ENCODE data around the gene HLA-A.
"Not testable (repeated sequence)": the region's sequence is repeated elsewhere in the genome, so short reads cannot be mapped to it uniquely, and the experiment has no call there.

HLA-A gene

DNA sequence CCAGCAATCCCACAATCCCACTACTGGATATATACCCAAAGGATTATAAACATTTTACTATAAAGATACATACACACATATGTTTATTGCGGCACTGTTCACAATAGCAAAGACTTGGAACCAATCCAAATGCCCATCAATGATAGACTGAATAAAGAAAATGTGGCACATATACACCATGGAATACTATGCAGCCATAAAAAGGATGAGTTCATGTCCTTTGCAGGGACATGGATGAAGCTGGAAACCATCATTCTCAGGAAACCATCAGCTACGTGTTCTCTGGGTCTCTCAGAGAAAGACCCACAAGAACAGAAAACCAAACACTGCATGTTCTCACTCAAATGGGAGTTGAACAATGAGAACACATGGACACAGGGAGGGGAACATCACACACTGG, 21.4 kb downstream of the HLA-A start:
- DNase-seq, result not testable (repeated sequence)

GRCh38 chr6:29964518-29964886, 22.2 kb downstream of the HLA-A start:
- no peak for DNase-seq

GRCh38 chr6:29964887-29965562, 22.7 kb downstream of the HLA-A start:
- DNase-seq, result peak; percentile 49 to 53

GRCh38 chr6:29965563-29965872, 23.2 kb downstream of the HLA-A start:
- DNase-seq, result no peak

- DNase-seq, result peak in 1 of 2 donors; percentile 77
Measured at GRCh38 chr6:29965873-29966601, 23.7 kb downstream of the HLA-A start.

DNA sequence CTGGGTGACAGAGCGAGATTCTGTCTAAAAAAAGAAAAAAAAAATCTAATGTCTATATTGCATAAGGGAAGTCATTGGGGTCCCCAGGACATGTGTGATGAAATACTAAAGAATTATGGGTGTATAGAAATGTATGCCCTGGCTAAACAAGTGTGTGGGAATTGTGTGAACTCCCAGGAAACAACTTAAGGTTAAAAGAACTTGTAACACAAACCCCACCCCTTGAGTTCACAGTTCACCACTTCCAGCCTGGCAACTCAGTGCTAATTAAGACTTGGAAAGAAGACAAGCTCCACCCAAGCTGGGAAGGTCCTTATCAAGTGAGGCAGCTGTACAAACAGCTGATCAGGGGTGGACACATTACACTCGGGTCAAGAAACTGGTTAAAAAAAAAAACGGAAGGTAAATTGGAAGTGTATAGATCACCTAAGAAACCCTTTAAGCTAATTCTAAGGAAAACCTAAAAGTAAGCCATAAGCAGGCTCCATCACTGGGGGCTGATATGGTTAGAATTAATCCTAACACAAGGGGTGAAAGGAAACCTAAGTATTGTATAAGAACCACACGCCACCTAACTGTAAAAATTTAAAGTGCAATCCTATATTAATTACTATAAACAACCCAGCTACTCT, 25.2 kb downstream of the HLA-A start:
- no peak for DNase-seq

GRCh38 chr6:29968130-29968529, 25.8 kb downstream of the HLA-A start:
- DNase-seq, result no peak

GRCh38 chr6:29968905-29969304, 26.6 kb downstream of the HLA-A start:
- DNase-seq, result no peak

DNA sequence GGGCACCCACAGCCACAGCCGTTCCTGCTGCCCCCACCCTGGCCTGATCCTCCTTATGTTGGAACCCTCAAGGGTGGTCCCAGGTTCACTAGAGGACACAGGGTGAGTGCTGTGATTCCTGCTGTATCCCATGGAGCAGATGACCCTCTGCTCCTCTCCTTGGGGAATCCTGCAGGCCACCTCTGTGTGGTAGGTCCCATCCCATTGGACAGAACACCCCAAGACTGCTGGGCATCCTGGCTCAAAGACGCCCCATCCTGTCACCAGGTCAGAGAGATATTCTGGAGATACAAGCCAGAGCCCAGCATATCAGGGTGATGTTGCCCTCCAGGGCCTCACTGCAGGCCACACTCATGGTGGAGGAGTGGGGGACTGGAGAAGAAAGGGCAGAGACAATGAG, 28.4 kb downstream of the HLA-A start:
- DNase-seq, result no peak

DNA sequence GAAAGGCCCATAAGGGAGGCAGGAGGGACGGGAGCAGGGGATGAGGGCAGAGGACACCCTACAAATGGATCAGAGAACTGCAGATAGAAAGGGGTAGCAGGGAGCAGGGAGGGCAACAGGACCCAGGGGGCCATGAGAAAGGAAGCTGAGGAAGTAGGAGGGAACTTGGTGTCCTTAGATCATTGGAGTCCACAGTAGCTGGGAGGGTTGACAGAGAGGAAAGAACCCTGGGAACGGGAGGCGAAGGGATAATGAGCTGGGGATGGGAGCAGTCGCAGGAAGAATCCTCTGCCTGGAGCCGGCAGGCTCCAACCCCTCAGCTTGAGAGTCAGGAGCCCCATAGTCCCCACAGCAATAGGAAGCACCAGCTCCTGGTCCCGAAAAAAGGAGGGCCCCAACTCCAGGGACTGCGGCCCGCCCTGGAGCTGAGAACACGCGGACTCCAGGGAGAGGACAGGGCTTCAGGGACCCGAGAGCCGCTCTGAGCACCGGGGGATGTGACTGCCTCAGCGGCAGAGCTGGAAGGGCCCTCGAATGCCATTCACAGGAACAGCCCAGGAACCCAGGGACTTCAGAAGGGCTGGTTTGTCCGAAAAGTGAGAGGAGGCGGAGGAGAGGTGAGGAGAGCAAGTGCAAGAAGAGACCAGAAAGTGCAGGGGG, 32.7 kb downstream of the HLA-A start:
- peak in 1 of 2 donors; percentile 3 for DNase-seq

DNA sequence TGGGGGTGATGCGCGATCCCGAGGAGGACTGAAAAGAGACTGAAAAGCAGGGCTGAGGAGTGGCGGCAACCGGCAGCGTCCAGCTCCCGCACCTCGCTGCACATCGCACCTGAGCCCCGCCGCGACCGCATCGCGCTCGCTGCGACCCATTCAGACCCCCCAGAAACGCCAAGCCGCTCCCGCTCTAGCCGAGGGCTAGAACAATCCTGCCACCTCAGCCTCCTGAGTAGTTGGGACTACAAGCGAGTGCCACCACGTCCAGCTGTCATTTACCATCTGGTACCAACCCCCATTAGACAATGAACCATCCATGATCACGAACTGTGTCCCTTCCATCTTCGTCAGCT, 33.2 kb downstream of the HLA-A start:
- no peak for DNase-seq

DNA sequence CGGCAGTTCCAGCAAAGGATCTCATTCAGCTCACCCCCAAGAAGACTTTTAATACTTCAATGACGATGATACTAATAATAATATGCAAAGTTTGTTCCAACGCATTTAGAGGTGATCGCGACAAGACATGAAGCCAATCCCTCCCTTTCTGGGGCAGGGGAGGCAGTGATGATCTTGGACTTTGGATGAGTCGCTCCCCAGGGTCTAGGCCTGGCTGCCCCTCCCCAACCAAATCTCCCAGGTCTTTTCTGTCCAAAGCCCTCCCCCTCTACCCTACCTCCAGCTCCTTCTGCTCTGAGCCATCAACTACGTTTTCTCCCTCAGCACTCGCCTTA, 33.9 kb downstream of the HLA-A start:
- DNase-seq, result no peak

GRCh38 chr6:29976588-29977424, 34.5 kb downstream of the HLA-A start:
- DNase-seq, result peak; percentile 31 to 60

GRCh38 chr6:29977425-29977727, 35.0 kb downstream of the HLA-A start:
- no peak for DNase-seq

GRCh38 chr6:29980013-29980412, 37.7 kb downstream of the HLA-A start:
- not testable (repeated sequence) for DNase-seq

DNA sequence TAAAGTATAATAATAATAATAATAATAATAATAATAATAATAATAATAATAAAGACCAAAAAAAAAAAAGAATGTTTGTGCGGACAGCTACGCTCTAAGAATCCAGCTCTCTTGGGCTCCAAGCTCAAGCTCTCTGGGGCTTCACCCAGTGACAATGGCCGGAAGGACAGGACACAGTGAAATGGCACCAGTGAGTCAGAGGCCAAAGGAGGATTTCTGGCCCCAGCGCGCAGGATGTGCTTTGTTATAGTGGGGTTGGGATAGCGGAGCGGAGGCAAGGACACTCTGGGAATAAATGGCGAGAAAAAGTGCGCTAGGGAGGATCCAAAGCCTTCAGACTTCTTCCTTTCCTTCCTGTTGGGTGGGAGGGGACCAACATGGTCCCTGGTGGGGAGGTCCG, 38.2 kb downstream of the HLA-A start:
- DNase-seq, result no peak

DNA sequence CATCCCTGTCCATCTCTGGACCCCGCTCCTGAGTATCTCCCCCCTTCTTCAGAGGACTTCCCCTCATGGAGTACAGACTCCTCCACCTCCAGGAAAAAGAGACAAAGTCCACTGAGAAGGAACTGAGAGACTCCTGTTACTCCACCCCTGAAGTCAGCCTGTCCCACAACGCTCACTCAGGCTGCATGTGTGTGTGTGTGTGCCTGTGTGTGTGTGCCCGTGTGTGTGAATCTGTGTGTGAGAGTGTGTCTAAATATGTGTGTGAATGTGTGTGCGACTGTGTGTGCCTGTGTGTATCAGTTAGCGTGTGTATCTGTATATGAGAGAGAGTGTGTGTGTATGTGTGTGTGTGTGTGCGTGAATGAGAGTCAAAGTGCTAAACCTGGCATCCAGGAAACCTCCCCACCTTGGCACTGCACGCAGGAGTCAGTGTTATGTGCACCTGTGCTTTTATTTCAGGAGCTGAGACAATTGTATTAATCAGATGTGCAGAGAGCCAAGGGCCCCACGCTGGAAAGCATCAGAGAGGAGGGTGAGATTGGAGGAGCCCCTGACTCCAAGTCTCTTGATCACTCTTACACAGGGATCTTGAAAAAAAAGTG, 39.0 kb downstream of the HLA-A start:
- no peak for DNase-seq

DNA sequence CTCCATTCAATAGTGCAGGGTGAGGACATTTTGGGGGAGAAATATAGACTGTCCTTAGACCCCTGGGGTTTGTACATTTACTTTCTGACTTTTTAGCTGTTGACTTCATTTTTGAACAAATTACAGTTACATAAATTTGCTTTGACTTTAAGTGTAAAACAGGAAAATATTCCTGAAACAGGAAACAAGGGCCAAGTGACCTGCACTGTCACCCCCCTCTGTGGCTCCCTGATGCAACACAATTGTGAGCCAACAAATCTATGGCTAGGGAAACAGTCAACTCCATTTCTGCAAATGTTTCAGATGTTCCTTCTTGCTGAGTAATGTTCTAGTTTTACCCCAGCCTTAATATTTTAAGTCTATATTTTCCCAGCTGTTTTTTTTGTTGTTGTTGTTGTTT, 39.8 kb downstream of the HLA-A start:
- DNase-seq, result no peak

- no peak for DNase-seq
Measured at GRCh38 chr6:29984232-29984631, 41.9 kb downstream of the HLA-A start.

- no peak for DNase-seq
Measured at GRCh38 chr6:29984992-29985391, 42.7 kb downstream of the HLA-A start.

- no peak for DNase-seq
Measured at GRCh38 chr6:29986179-29986781, 43.9 kb downstream of the HLA-A start.

DNA sequence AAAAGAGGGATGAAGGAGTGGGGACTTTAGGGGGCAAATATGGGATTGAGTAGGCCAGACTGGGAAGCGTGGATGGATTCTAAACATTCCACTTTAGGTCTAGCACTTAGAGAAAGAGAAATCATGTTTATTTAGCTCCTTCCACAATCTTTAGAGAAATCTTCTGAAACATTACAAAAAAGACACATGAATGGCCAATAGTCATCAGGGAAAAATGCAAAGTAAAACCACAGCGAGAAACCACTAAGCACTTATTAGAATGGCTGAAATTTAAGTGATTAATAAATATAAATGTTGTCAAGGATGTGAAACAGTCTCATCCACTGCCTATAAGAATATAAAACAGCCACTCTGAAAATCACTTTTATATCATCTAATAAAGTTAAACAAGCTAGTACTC, 46.9 kb downstream of the HLA-A start:
- no peak for DNase-seq
